HK-2 (cell line): ENCODE results near the gene FAM170B.
A peak's percentile ranks its signal among the peaks of the same experiment; 100 is the strongest.

ENCODE experiments used
- DNase-seq: peaks from one replicate; pipeline ENCODE4 v3.0.0-alpha.2; 2018; ENCODE audit not compliant: unreplicated experiment

FAM170B gene

GRCh38 chr10:49133706-49134248 lies at the start of gene FAM170B:
Gene FAM170B (minus strand): TSS chr10:49134021. CDS start chr10:49133918, 103 bp downstream.
- DNase-seq = no peak

DNA sequence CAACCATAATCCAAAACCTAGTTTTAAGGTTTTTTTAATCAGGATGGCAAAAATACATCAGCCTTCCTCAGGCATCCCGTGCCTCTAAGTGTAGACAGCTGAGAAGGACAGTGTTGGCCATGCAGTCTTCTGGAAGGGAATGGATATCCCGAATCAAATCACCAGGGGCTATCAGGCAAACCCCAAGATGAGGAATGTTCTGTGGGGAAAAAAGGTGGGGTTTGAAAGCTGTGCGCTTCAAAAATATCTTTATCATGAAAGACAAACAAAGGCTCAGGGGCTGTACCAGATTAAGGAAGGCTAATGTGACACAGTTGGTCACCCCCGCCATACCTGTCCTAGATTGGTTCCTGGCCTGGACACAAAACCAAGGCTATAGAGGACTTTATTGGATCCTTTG lies 49.0 kb upstream of the FAM170B start:
- DNase-seq = no peak

GRCh38 chr10:49180444-49180860 lies 46.6 kb upstream of the FAM170B start:
- no peak for DNase-seq

GRCh38 chr10:49179699-49180443 lies 46.0 kb upstream of the FAM170B start:
- no peak for DNase-seq

DNA sequence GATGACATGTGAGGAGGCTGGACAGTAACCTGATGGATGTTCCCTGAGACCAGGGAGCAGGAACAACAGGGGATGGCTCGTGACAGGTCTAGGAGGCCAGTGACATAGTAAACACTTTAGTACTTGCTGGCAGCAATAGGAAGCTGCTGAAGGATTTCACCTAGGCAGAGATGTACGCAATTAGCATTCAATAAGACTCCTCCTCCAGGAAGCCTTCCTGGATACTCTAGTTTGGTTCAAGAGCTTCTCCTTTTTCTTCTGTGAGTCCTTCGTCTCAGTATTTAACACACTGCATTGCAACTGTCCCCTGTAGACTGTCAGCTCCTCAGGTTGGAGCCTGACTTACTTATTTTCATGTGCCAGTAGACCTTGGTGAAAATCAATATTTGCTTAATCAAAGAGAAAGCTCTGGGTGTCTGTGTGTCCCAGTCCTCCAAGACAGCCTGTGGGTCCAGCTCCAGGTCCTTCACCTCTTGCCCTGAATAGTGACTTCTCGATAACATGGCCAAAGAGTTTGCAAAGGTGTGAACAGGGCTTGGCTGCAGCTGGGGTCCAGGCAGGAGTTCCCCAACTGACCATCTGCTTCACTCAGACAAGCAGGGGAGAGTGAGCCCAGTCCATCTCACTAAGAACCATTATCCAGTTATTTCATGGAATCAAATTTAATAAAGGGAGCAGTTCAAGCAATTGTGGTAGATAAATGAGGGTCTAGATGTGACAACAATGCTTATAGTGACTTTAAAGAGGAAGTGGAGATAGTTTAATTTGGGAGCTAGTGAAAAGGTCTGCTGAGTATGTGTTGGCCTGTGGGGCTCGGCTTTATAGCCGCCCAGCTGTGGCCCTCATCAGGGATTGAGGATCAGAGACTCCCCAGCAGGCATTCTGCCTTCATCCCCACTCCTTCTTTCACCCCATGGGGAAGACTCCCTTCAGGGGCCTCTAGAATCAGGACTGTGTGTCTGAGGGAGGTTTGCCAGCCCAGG lies 45.0 kb upstream of the FAM170B start:
- DNase-seq = no peak

- DNase-seq = peak; percentile 91
Observed at GRCh38 chr10:49177391-49178355, 43.9 kb upstream of the FAM170B start.

- DNase-seq = no peak
Observed at GRCh38 chr10:49176310-49177268, 42.8 kb upstream of the FAM170B start.

- DNase-seq = no peak
Observed at GRCh38 chr10:49175587-49176309, 41.9 kb upstream of the FAM170B start.

GRCh38 chr10:49174926-49175500 lies 41.2 kb upstream of the FAM170B start:
- DNase-seq = no peak

DNA sequence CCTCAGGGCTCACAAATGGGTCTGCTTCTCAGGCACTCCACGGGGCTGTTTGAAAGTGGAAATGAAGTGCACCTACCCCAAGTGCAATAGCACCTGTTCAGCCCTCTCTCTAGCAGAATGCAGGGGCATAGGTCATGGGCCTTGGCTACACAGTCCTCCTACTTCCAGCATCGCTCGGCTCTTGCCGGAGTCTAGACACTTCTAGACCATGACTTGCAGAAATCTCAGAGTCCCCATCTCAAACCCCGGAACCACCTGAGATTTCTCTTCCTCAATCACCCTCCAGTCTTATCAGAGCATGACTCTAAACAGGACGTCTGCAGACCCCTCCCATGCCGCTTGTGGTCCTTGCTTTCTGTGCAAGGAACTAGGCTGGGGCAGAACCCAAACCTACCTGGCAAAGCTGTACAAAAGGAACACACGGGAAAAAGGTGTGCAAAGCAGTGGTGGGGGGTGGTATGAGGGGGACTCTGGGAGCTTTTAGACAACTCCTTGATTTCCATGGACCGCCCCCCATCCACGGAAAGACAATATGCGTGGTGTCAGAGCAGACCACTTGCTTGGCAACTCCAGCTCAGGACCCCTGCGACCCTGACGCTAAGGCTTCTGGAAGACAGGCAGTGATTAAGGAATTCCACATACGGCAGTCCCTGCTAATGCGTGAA lies 40.6 kb upstream of the FAM170B start:
- no peak for DNase-seq

DNA sequence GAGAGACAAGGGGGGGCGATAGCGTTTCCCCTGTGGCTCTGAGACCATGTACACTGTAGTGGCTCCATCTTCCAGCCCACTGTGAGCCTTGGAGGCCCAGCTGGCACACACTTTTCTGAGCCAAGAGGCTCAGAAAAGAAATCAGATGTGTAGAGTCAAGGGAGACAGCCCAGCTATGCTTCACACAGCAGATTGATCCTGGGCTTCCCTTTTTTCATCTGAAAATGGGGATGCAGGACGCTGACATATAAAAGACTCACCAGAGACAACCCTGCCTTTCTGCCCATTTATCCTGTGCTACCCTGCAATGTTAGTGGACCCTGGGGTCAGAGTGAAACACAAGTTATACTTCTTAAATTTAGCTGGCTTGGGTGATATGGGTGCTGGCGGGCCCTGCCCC lies 40.0 kb upstream of the FAM170B start:
- no peak for DNase-seq

DNA sequence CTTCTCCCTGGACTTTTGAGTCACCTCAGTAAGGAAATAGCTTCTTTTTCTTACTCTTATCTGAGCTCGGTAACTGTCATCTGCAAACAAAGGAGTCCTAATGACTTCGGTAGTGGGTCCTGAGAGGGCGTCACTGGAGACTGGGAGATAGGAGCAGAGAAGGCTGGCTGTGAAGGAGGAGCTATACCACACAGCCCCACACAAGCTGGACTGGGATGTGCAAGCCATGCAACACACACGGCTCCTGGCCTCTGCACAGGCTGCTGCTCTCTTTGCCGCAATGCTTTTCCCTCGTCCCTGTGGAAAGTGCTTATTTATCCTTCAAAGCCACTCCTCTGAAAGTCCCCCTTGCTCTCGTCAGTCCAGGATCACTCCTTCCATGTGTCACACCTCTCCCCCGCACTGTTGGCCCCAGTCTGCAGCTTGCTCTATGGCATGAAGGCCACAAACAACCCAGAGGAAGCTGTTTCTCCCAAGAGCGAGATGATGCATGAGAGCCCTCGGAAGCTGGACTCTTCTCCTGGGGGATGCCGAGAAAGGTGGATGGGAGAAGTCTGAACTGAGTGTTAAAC lies 39.5 kb upstream of the FAM170B start:
- no peak for DNase-seq

- DNase-seq = no peak
Observed at GRCh38 chr10:49172777-49173132, 38.9 kb upstream of the FAM170B start.

DNA sequence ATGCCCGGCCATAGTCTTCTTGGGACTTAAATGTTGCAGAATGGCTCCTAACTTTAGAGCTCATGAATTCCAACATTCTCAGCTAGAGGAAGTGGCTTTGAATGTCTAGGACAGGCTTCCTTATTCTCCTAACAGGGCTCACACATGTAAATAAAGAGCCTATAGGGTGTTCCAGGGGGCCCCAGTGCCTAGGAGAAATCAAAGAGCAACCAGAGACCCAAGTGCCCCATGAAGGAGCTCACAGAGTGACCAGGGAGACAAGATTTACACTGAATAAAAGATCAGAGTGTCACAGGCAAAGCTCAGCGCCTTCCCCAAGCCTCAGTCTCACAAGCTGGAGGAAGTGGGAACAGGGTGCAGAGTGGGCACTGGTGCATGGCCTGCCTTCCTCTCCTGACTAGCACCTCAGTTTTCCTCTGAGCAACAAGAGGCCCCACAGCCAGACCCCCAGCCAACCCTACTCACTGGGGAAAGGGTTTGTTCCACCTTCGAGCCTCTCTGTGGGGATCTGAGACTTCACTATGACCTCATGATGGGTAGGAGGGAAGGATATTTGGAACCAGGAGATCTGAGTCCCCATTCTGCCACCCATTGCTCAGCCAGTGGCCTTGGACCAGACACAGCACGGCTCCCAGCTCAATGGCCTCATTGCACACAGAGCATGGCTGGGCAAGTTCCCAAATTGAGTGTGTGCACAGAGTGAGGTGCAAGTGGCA lies 38.4 kb upstream of the FAM170B start:
- DNase-seq = no peak

DNA sequence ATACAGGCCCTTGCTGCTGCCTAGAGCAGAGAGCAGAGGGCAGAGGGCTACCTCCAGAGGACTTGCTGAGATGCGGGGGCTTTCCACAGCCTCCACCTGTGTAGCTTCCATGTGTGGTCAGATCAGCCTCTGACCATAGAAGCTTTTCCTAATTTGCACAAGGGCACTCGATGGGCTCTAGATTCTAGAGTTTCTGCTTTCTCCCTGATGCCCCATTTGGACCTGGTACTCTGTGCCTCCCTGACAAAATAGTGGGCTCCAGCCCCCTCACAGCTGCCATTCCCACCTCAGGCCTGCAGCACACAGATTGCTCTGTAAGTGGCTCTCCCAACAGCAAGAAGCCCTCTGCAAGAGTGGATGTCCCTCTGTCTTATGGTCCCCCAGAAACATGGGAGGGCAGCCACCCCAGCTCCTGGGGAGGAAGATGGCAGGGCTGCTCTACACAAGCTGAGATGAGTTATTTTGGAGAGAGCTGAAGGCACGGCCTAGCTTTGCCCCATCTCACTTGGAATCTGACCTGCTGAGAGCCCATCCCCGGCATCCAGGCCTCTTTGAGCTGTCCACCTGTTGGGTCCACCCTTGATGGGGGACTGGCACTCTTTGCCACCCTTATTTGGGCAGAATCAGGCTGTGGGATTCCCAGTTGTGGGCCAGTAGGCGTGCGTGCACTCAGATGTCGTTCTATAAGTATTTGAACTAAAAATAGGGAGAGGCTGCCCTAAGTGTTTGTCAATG lies 37.7 kb upstream of the FAM170B start:
- no peak for DNase-seq

GRCh38 chr10:49170632-49171325 lies 37.0 kb upstream of the FAM170B start:
- no peak for DNase-seq
